AG10803 (cell line): ENCODE results near the gene DUOX2.
"Not testable (repeated sequence)": the region's sequence is repeated elsewhere in the genome, so short reads cannot be mapped to it uniquely, and the experiment has no call there.

Source experiments
- DNase-seq: peaks from one replicate; pipeline ENCODE4 v3.0.0; 2010; ENCODE audit warnings: low read depth
- H3K4me3 ChIP-seq: 2 replicates; pipeline ENCODE4 v1.5.1; 2011; ENCODE audit warnings: mild to moderate bottlenecking, low read length, control low read depth
- TF ChIP-seq, protein P1 (sequence below): conservative IDR thresholded peaks from 2 replicates; pipeline ENCODE4 v1.5.1; 2011; ENCODE audit warnings: mild to moderate bottlenecking, low read length, control low read depth, inconsistent platforms

DUOX2 gene

DNA sequence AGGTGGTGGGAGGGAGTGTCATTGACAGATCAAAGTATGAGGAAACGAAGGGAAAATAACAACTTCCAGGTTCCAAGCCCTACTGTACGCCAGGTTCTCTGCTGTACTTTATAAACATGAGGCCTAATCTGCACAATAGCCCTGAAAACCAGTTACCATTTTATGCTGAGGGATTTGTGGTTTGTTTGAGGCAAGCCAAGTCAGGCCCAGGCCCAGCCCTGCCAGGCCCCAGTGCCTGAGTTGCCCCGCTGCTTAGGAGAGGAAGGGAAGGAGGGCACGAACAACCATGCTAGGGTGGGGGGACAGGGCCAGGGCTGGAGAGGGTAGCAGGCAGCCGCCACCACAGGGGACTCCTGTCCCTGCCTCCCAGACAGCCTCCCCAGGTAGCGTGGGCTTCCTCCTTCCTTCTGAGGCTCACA, 44.0 kb downstream of the DUOX2 start:
- DNase-seq = not testable (repeated sequence)

DNA sequence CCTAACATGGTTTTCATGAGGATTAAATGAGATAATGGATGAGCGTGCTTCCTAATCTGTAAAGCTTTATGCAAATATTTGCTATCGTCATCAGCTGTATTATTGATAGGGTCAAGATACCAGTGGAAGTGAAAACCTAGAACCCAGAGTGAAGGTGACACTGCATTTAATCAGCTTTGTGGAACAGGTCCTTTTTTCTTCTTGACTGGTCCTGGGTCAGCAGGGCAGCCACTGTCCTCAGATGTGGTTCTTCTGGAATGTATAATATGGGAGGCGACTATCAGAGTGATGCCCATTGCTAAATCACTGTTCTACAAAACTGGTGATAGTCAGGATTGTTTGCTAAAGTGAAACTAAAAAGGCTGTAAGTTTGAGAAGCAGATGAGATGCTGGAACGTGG, 49.6 kb downstream of the DUOX2 start:
- TF ChIP-seq, protein P1, sequence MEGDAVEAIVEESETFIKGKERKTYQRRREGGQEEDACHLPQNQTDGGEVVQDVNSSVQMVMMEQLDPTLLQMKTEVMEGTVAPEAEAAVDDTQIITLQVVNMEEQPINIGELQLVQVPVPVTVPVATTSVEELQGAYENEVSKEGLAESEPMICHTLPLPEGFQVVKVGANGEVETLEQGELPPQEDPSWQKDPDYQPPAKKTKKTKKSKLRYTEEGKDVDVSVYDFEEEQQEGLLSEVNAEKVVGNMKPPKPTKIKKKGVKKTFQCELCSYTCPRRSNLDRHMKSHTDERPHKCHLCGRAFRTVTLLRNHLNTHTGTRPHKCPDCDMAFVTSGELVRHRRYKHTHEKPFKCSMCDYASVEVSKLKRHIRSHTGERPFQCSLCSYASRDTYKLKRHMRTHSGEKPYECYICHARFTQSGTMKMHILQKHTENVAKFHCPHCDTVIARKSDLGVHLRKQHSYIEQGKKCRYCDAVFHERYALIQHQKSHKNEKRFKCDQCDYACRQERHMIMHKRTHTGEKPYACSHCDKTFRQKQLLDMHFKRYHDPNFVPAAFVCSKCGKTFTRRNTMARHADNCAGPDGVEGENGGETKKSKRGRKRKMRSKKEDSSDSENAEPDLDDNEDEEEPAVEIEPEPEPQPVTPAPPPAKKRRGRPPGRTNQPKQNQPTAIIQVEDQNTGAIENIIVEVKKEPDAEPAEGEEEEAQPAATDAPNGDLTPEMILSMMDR = no peak
- peak; percentile 13 for DNase-seq
- H3K4me3 ChIP-seq = no peak overlapping the region

More for the DNA sequence above, 44.0 kb downstream of the DUOX2 start:
- not testable (repeated sequence) for H3K4me3 ChIP-seq

DNA sequence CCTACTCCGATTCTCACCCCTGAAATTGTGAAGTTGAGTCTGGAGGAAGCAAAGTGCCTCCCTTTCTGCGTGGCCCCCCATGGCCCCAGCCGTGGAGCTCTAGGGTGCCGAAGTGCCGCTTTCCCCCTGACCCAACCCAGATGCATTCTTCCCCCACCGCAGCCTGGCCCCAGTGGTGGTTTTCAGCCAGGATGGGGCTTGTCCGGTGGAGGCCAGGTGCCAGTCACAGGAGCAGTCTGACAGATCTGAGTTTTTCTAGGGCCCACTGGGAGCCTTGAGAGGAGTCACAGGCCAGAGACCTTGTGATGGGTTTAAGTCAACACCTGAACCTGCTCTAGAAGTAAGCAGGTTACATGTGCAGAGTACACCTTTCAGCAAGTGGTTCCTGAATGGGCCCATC, 51.7 kb downstream of the DUOX2 start:
- not testable (repeated sequence) for H3K4me3 ChIP-seq, DNase-seq

DNA sequence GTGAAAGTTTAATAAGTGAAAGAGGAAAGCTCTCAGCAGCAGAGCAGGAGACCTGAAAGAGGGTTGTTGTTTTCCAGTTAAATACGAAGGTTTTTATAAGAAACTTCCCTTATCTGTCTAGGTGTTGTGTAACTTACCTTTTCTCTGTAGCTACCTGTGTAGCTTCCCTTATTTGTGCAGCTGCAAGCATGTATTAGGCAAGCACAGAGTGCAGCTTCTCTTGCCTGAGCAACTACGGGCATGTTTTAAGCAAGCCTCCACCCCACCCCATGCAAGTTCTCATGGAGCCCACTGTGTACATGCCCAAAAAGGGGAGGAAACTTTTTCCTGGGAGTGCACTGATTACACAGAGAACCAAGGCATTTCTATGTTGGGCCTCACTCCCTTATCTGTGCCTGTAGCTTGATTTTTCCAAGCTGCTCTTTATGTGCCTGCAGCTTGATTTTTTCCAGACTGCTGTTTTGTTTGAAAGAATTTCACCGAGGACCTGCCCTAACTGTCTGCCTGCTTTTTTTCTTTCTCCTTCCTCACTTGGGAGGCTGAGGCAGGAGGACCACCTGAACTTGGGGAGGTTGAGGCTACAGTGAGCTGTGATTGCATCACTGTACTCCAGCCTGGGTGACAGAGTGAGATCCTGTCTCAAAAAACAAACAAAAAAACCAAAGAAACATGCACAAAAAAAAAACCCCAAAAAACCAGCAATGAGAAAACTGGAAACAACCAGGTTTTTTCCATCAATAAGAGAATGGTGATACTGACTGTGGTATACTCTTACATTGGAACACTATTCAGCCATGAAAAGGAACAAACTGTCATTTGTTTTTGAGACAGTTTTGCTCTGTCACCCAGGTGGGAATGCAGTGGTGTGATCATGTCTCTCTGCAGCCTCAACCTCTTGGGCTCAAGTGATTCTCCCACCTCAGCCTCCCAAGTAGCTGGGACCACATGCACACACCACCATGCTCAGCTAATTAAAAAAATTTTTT, 55.0 kb downstream of the DUOX2 start:
- DNase-seq, H3K4me3 ChIP-seq: not testable (repeated sequence)

DNA sequence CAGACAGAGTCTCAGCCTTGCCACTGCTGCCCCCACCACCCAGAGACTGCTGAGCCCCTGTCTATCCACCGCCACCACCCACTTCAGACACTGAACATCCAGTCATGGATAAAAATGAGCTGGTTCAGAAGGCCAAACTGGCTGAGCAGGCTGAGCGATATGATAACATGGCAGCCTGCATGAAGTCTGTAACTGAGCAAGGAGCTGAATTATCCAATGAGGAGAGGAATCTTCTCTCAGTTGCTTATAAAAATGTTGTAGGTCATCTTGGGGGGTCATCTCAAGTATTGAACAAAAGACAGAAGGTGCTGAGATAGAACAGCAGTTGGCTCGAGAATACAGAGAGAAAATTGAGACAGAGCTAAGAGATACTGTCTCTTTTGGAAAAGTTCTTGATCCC, 61.3 kb downstream of the DUOX2 start:
- not testable (repeated sequence) for H3K4me3 ChIP-seq, DNase-seq

DNA sequence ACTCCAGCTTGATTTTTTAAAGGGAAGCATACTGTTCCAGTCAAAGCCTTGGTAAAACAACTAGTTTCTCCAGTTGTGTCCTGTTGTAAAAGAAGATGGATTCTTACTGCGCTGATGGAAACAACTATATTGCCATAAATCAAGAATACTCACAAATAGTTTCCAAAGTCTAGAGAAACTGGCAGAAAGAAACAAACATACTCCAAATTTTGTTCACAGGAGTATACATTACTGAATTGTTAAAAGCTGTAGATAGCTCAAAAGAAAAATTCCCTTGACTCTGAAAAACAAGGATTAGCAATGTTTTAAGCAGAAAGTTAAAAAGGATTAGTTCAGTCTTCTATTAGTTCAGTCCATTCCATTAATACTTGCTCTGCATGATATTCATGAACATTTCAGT, 63.4 kb downstream of the DUOX2 start:
- no peak for DNase-seq
- TF ChIP-seq, protein P1 = no peak
- H3K4me3 ChIP-seq = no peak overlapping the region

DNA sequence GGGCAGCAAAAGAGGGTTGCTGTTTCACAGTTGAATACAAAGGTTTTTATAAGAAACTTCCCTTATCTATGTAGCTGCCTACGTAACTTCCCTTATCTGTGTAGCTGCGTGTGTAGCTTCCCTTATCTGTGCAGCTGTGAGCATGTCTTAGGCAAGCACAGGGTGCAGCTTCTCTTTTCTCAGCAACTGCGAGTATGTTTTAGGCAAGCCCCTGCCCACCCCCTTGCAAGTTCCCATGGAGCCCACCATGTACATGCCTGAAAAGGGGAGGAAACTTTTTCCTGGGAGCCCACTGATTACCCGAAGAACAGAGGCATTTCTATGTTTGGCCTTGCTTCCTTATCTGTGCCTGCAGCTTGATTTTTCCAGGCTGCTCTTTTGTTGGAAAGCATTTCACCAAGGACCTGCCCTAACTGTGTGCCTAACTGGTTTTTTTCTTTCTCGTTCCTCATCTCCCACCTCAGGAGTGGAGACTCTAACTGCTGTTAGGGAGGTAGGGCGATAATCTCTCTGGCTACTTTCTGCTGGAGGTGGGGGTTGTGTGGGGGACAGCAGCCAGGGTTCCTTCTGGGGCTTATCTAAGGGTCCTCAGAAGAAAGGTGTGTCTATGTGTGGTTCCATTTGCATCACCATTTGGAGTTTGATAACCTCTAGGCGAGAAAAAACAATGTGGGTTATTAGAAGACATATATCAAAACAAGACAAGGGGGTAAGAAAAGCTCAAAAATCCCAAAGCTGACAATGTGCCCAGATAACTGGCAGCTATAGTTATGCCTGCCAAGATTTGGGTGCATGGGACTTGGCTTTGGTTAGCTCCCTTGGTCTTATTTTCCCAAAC, 65.0 kb downstream of the DUOX2 start:
- TF ChIP-seq, protein P1 = no peak
- no peak for DNase-seq
- no peak overlapping the region for H3K4me3 ChIP-seq

DNA sequence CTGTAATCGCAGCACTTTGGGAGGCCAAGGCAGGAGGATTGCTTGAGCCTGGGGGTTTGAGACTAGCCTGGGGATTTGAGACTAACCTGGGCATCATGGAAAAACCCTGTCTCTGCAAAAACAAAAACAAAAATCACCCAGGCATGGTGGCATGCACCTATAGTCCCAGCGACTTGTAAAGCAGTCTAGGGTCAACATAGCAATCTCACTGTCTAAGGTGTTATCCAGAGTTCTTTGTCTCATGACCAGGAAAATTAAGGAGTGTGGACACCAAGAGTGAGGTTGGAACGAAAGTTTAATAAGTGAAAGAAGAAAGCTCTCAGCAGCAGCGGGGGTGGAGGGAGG, 65.6 kb downstream of the DUOX2 start:
- H3K4me3 ChIP-seq, DNase-seq: not testable (repeated sequence)

DNA sequence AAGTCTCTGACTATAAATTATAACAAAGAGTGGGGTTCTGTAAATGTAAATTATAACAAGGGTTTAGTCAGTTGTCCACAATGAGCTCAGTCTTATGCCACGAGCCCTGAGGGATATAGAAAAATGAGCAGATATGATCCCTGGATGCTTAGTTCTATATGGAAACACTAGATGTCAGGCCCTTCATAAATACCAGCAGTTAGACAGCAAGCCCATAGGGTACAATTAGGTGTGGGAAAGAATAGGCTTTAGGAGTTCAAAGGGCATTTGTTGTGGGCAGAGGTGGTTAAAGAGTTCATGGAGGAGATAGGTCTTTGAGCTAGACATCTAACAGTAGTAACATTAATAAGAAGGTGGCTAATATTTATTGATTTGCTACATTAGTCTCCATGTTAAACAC, 69.7 kb downstream of the DUOX2 start:
- not testable (repeated sequence) for DNase-seq, H3K4me3 ChIP-seq

DNA sequence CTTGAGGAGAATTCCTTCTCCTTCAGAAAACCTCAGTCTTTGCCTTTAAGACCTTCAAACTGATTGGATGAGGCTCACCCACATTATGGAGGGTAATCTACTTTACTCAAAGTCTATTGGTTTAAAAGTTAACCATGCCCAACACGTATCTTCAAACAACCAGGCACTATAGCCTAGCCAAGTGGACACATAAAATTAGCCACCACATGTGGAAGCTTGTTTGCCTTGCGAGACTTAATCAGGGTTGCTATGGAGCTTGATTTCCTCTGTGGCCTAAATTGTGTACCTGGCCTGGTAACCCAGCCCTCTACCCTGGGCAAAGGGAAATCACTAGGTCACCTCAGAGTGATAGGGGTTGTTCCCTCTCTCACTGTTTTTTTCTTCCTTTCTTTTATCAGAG, 71.1 kb downstream of the DUOX2 start:
- DNase-seq, H3K4me3 ChIP-seq: not testable (repeated sequence)
